Vagina (tissue), 2 donors: ENCODE measurements around the gene GPR153. TPM values are rescaled to one million over a fixed set of nuclear protein-coding genes. Genes with fewer than 3 reads are reported as not detected.

ENCODE experiments used
- DNase-seq, 2 donors: peaks; one replicate each; pipeline ENCODE4 v3.0.0-alpha.2; 2017; ENCODE audit errors: extremely low spot score in 2 of 2
- H3K27ac ChIP-seq: fragments of 200-600 bp; sonication (generic); one replicate; pipeline ENCODE4 v1.5.1; 2019
- H3K27me3 ChIP-seq: fragments of 200-600 bp; sonication (generic); one replicate; pipeline ENCODE4 v1.5.1; 2019
- H3K36me3 ChIP-seq, 2 donors: fragments of 200-600 bp; sonication (generic); one replicate each; pipeline ENCODE4 v1.5.1; 2017 to 2019
- H3K4me1 ChIP-seq: fragments of 200-600 bp; sonication (generic); one replicate; pipeline ENCODE4 v1.5.1; 2019
- H3K4me3 ChIP-seq, 2 donors: fragments of 200-600 bp; sonication (generic); 1 replicate in 1 of 2; 2 replicates in 1 of 2; pipeline ENCODE4 v1.5.1; 2016 to 2019
- H3K9me3 ChIP-seq: fragments of 200-600 bp; sonication (generic); one replicate; pipeline ENCODE4 v1.5.1; 2019
- CTCF ChIP-seq, 3 experiments: fragments of 450-650 bp in 2 of 3; fragments of 200-600 bp in 1 of 3; sonication (generic) in 1 of 3; IDR thresholded peaks; one replicate each; pipeline ENCODE4 v1.5.1; 2017 to 2019; ENCODE audit warnings: antibody characterized with exemption in 3 of 3, mild to moderate bottlenecking in 2 of 3, moderate library complexity in 2 of 3
- POLR2A ChIP-seq, 2 donors: fragments of 450-650 bp; IDR thresholded peaks; one replicate each; pipeline ENCODE4 v1.6.1; 2017; ENCODE audit warnings: antibody characterized with exemption in 2 of 2, mild to moderate bottlenecking in 2 of 2, moderate library complexity in 2 of 2
- POLR2AphosphoS5 ChIP-seq, 2 donors: sonication (generic); formaldehyde crosslinking; IDR thresholded peaks; one replicate each; pipeline ENCODE4 v1.9.0; 2017; ENCODE audit warnings: antibody characterized with exemption in 2 of 2, mild to moderate bottlenecking in 2 of 2, low read depth in 1 of 2; ENCODE audit not compliant: insufficient read depth in 1 of 2
- intact Hi-C: fragments of 100-400 bp; cut with DNase I; formaldehyde crosslinking; loops from one replicate; pipeline ENCODE4 v1.15.1; 2023
- total RNA-seq: library from RNA; depleted of rRNA; stranded (reverse); fragments of >200 nt; gene quantifications from one replicate; pipeline ENCODE4 v1.2.3, GENCODE V29; 2016

GPR153 gene
- total RNA-seq, 1 donor from 2014 or later: 11.5 TPM

- Histone ChIP-seq H3K27ac (peak overlapping the region; percentile 41), H3K36me3 (no peaks in the 10 kb centered on the region), H3K27me3 (no peaks in the 10 kb centered on the region), H3K4me3 (no peak overlapping the region), H3K9me3 (no peaks in the 10 kb centered on the region), H3K4me1 (peaks cover 29% of the 10 kb centered on the region)
- TF ChIP-seq CTCF (IDR thresholded peaks at IDR 0.05): no peak
- no peak for TF ChIP-seq POLR2A (IDR thresholded peaks at IDR 0.05)
- peak in 1 of 2 donors; percentile 24 for TF ChIP-seq POLR2AphosphoS5 (IDR thresholded peaks at IDR 0.05; ENCODE audit: insufficient read depth in 1 of 2, low read depth in 1 of 2)
- no peak for DNase-seq
- intact Hi-C loops: no loop called here
These were observed 12.5 kb upstream of the GPR153 start for GRCh38 chr1:6273380-6273891.

- Histone ChIP-seq H3K36me3 (no peaks in the 10 kb centered on the region), H3K4me1 (peaks cover 29% of the 10 kb centered on the region), H3K4me3 (no peak overlapping the region), H3K27me3 (no peaks in the 10 kb centered on the region), H3K27ac (peak overlapping the region; percentile 41), H3K9me3 (no peaks in the 10 kb centered on the region)
- intact Hi-C loops: no loop called here
- DNase-seq: no peak
- no peak for TF ChIP-seq POLR2A (IDR thresholded peaks at IDR 0.05)
- no peak for TF ChIP-seq POLR2AphosphoS5 (IDR thresholded peaks at IDR 0.05; ENCODE audit: insufficient read depth in 1 of 2, low read depth in 1 of 2)
- TF ChIP-seq CTCF (IDR thresholded peaks at IDR 0.05): no peak
These were observed 12.0 kb upstream of the GPR153 start for GRCh38 chr1:6272868-6273267.

GRCh38 chr1:6272452-6272851, 11.6 kb upstream of the GPR153 start:
- no peak for DNase-seq
- no peaks in the 10 kb centered on the region for H3K27me3 ChIP-seq
- H3K4me1 ChIP-seq: peaks cover 29% of the 10 kb centered on the region

GRCh38 chr1:6271554-6271953, 10.7 kb upstream of the GPR153 start:
- intact Hi-C loops: no loop called here
- H3K4me3 ChIP-seq: no peak overlapping the region
- TF ChIP-seq POLR2A (IDR thresholded peaks at IDR 0.05) (no peak), CTCF (IDR thresholded peaks at IDR 0.05) (no peak), POLR2AphosphoS5 (IDR thresholded peaks at IDR 0.05; ENCODE audit: insufficient read depth in 1 of 2, low read depth in 1 of 2) (no peak)

More at GRCh38 chr1:6272452-6272851, 11.6 kb upstream of the GPR153 start:
- Histone ChIP-seq H3K27ac (peak overlapping the region; percentile 41), H3K4me3 (no peak overlapping the region), H3K36me3 (no peaks in the 10 kb centered on the region), H3K9me3 (no peaks in the 10 kb centered on the region)
- intact Hi-C loops: no loop called here
- TF ChIP-seq POLR2AphosphoS5 (IDR thresholded peaks at IDR 0.05; ENCODE audit: insufficient read depth in 1 of 2, low read depth in 1 of 2): no peak
- TF ChIP-seq CTCF (IDR thresholded peaks at IDR 0.05): no peak
- TF ChIP-seq POLR2A (IDR thresholded peaks at IDR 0.05): no peak

GRCh38 chr1:6271006-6271405, 10.1 kb upstream of the GPR153 start:
- Histone ChIP-seq H3K4me3 (no peak overlapping the region), H3K27me3 (no peaks in the 10 kb centered on the region), H3K9me3 (no peaks in the 10 kb centered on the region), H3K4me1 (peaks cover 21% of the 10 kb centered on the region), H3K27ac (no peak overlapping the region), H3K36me3 (no peaks in the 10 kb centered on the region)
- no peak for DNase-seq
- intact Hi-C loops: no loop called here
- TF ChIP-seq POLR2AphosphoS5 (IDR thresholded peaks at IDR 0.05; ENCODE audit: insufficient read depth in 1 of 2, low read depth in 1 of 2) (no peak), POLR2A (IDR thresholded peaks at IDR 0.05) (no peak), CTCF (IDR thresholded peaks at IDR 0.05) (no peak)

More at GRCh38 chr1:6271554-6271953, 10.7 kb upstream of the GPR153 start:
- Histone ChIP-seq H3K9me3 (no peaks in the 10 kb centered on the region), H3K36me3 (no peaks in the 10 kb centered on the region), H3K27ac (no peak overlapping the region), H3K4me1 (peaks cover 24% of the 10 kb centered on the region), H3K27me3 (no peaks in the 10 kb centered on the region)
- DNase-seq: no peak
